Stimulated activated naive B cell treated with anti-CD40 and anti-IgM and Interleukin-4, amounts not matched to agents 10 μg/mL and 1 μg/mL and 100 μg/mL, for 72 hours (primary cell): ENCODE data around the gene CATSPER3.

Source experiments
- ATAC-seq, 2 donors: fragments of 150-1000 bp; cut with Tn5 transposase; replicated peaks; 2 replicates each; pipeline ENCODE4 v1.10.0; 2021; ENCODE audit warnings: moderate library complexity in 1 of 2
- DNase-seq: peaks from one replicate; pipeline ENCODE4 v3.0.0; 2021
- H3K27ac Mint-ChIP-seq: one replicate; pipeline ENCODE4 v1.8.0; 2022; ENCODE audit warnings: mild to moderate bottlenecking, mixed read lengths
- H3K27me3 Mint-ChIP-seq, 2 donors: one replicate each; pipeline ENCODE4 v1.8.0; 2022; ENCODE audit warnings: mixed read lengths in 2 of 2
- H3K36me3 Mint-ChIP-seq, 2 donors: one replicate each; pipeline ENCODE4 v1.8.0; 2022; ENCODE audit warnings: mixed read lengths in 2 of 2, mild to moderate bottlenecking in 1 of 2
- H3K4me1 Mint-ChIP-seq, 2 donors: one replicate each; pipeline ENCODE4 v1.8.0; 2022; ENCODE audit warnings: mixed read lengths in 2 of 2, mild to moderate bottlenecking in 1 of 2
- H3K4me3 Mint-ChIP-seq, 2 donors: one replicate each; pipeline ENCODE4 v1.8.0; 2022; ENCODE audit warnings: mild to moderate bottlenecking in 2 of 2, mixed read lengths in 2 of 2, moderate library complexity in 1 of 2
- H3K9me3 Mint-ChIP-seq, 2 donors: one replicate each; pipeline ENCODE4 v1.8.0; 2022; ENCODE audit warnings: mixed read lengths in 2 of 2, mild to moderate bottlenecking in 1 of 2

CATSPER3 gene

DNA sequence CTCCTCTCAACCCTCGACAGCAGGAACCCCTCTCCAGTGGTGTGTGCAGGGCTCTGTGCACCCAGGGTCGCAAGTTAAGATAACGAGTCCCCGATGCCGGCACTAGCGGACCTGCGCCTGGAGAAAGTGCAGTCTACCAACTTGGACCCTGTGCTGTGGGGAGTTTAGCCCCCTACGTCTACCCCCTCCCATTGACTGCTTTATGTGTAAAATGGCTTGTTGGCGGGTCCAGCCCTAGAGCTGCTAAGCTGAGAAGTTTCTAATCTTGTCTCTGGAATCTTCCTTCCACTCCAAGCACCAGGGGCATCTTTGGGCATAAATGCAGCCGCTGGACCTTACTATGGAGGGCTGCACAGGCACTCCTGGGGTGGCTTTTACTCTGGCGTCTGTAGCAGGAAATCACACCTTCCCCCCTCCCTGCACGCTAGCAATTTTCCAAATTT, 73.5 kb downstream of the CATSPER3 start:
- Mint-ChIP-seq H3K27ac (peak overlapping the region; percentile 70), H3K4me3 (peak overlapping the region; percentile 32 to 77), H3K36me3 (no peaks in the 10 kb centered on the region), H3K4me1 (peaks cover 19 to 36% of the 10 kb centered on the region in 2 donors), H3K27me3 (peaks cover 76 to 91% of the 10 kb centered on the region in 2 donors), H3K9me3 (no peaks in the 10 kb centered on the region)
- DNase-seq (no peak), ATAC-seq (no peak)

DNA sequence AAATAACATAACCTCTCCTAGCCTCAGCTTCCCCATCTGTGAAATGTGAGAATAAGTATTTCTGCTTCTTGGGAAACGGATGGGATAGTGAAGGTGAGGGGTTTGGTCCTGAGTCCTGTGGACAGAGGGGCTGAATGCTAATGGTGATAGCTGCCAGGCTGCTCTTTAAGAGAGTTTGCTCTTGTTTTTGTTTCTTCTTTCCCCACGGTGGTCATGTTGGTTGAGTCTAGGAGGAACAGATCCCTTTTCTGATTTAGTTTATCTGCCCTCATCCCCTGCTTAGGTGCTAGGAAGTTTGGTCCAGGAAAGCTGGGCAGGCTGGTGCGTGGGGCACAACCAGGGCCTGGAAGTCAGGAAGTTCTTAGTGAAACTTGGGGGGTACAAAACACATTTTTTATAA, 74.0 kb downstream of the CATSPER3 start:
- no peak for DNase-seq
- Mint-ChIP-seq H3K4me1 (peaks cover 17 to 36% of the 10 kb centered on the region in 2 donors), H3K27me3 (peaks cover 75 to 91% of the 10 kb centered on the region in 2 donors), H3K36me3 (no peaks in the 10 kb centered on the region), H3K9me3 (no peaks in the 10 kb centered on the region), H3K27ac (peak overlapping the region; percentile 70), H3K4me3 (no peak overlapping the region)
- ATAC-seq = no peak

DNA sequence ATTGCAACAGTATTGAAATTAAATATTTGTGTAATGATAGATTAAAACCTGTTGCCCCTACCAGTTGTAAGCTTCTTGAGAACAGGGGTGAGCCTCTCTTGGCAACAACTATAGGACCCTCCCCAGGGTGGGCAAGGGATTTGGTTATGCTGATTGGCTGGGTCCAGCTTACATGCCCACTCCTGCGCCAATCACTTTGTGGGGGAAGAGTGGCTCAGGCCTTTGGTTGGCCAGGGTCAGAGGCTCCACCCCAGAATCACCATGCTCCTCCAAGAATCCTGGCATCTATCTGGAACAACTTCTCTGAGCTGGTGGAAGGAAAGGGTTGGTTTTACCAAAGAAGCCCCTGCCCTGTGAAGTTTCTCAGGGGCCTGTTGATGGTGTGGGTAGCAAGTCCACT, 74.9 kb downstream of the CATSPER3 start:
- Mint-ChIP-seq H3K27ac (no peak overlapping the region), H3K27me3 (peaks cover 75 to 91% of the 10 kb centered on the region in 2 donors)

DNA sequence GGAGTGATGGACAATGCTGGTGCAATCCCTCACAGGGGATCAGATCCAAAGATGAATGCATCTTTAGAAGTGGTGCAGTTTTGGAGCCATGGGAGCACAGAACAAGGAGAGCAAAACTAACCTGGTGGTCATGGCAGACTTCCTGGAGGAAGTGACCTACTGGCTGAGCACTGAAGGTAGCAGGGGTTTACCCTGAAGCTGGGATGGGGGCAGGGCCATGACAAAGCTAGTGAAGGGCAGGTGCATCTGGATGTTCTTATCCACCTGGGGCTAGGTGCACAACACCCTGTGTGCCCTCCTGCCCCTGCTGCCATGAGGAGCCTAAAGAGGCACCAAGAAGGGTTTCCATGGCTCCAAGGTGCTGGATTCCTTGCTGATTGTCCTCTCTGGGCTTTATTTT, 77.8 kb downstream of the CATSPER3 start:
- ATAC-seq = no peak
- no peak overlapping the region for H3K4me3 Mint-ChIP-seq
- H3K27ac Mint-ChIP-seq = no peak overlapping the region
- no peak for DNase-seq
- H3K4me1 Mint-ChIP-seq = peaks cover 19 to 34% of the 10 kb centered on the region in 2 donors
- peaks cover 79 to 99% of the 10 kb centered on the region in 2 donors for H3K27me3 Mint-ChIP-seq
- no peaks in the 10 kb centered on the region for H3K9me3 Mint-ChIP-seq
- H3K36me3 Mint-ChIP-seq = peaks cover 0 to 1% of the 10 kb centered on the region in 2 donors

More for the DNA sequence above, 74.9 kb downstream of the CATSPER3 start:
- no peaks in the 10 kb centered on the region for H3K9me3 Mint-ChIP-seq
- H3K36me3 Mint-ChIP-seq = no peaks in the 10 kb centered on the region
- no peak overlapping the region for H3K4me3 Mint-ChIP-seq
- ATAC-seq (no peak), DNase-seq (no peak)
- peaks cover 17 to 36% of the 10 kb centered on the region in 2 donors for H3K4me1 Mint-ChIP-seq

DNA sequence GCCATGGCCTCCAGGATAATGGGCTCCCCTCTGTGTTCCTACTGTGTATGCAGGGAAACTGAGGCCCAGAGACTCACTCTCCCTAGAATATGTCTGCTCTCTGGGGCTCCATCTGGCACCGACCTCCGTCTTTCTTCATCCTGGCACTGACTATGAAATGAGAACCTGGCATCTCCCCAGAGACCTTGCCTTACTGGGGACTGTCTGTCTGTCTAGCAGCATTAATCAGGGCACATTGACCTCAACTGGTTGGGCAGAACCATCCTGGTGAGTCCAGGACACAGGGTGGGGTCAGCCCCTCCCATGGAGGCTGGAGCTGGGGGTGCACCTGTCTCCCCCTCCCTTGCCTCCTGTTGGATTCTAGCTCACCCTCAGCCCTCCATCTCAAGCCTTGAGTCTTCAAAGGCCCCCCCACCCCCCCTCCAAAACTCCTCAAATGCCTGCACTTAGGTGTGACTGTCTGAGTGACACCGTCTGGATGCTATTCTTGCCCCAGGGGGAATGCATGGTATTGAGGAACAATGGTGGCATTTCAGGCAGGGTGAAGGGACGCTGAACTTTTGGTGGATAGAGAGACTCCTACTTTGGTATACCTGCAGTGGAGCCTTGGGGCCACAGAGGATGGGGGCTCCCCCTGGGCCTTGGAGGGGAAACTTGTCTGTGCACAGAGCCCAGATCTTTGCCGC, 79.1 kb downstream of the CATSPER3 start:
- no peak for ATAC-seq
- peaks cover 0 to 1% of the 10 kb centered on the region in 2 donors for H3K36me3 Mint-ChIP-seq
- peaks cover 78 to 98% of the 10 kb centered on the region in 2 donors for H3K27me3 Mint-ChIP-seq
- H3K4me3 Mint-ChIP-seq = no peak overlapping the region
- H3K27ac Mint-ChIP-seq = no peak overlapping the region
- no peak for DNase-seq
- peaks cover 25 to 38% of the 10 kb centered on the region in 2 donors for H3K4me1 Mint-ChIP-seq
- no peaks in the 10 kb centered on the region for H3K9me3 Mint-ChIP-seq

DNA sequence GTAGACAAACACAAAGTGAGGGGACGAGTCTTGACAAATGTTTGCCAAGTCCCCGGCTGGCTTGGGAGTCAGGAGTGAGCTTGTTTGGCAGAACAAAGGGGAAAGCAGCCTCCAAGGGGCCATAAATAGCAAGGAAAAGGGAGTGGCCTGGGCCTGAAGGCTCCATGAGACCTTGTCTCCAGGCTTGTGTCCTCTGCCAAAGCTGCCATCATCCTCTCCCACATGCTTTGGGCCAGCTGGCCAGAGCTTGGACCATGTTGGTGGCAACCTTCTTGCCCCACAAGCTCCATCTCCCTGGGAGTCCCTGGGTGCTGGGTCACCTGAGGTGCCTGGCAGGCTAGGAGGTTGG, 79.6 kb downstream of the CATSPER3 start:
- Mint-ChIP-seq H3K27ac (no peak overlapping the region), H3K4me3 (no peak overlapping the region), H3K4me1 (peaks cover 30 to 43% of the 10 kb centered on the region in 2 donors), H3K9me3 (no peaks in the 10 kb centered on the region), H3K36me3 (peaks cover 0 to 1% of the 10 kb centered on the region in 2 donors), H3K27me3 (peaks cover 79 to 98% of the 10 kb centered on the region in 2 donors)
- ATAC-seq (no peak), DNase-seq (no peak)

DNA sequence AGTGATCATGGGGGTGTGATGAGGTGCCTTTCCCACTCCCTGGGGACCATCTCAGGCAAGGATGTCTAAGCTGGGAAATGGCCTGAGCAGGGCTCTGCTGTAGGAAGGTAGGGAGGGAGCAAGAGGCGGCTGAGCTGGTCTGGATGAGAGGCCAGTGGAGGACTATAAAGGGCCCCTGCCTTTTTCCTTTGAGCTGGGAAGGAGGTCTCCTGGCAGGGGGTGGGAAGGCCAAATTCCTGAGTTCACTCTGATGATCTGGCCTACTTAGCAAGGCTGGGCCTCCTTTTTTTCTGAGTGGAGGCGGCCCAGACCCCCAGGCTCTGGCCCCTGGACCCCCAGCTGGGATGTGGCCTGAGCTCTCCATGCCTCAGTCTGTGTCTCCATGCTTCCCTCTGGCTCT, 80.6 kb downstream of the CATSPER3 start:
- ATAC-seq (no peak), DNase-seq (no peak)
- H3K27me3 Mint-ChIP-seq = peaks cover 77 to 96% of the 10 kb centered on the region in 2 donors
- H3K4me3 Mint-ChIP-seq = no peak overlapping the region
- H3K36me3 Mint-ChIP-seq = peaks cover 0 to 1% of the 10 kb centered on the region in 2 donors
- no peaks in the 10 kb centered on the region for H3K9me3 Mint-ChIP-seq
- peaks cover 40 to 53% of the 10 kb centered on the region in 2 donors for H3K4me1 Mint-ChIP-seq
- no peak overlapping the region for H3K27ac Mint-ChIP-seq

DNA sequence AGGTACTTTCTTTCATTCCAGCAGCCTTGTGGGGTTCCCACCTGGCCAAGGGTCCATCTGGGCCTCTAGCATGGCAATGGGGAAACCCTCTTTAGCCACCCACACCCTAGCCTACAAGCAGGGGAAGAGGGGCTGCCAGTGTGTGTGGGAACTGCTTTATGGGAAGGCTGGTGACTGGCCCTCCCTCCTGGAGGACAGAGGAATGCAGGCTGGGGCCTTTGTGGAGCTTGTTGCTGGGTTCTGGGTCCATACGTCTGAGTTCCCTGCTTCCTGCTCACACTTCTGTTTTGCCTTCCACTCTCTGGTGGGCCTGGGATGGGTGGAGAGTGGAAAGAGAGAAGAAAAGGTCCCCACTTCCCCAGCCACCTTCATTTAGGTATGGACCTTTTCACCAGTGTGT, 81.2 kb downstream of the CATSPER3 start:
- peaks cover 47 to 59% of the 10 kb centered on the region in 2 donors for H3K4me1 Mint-ChIP-seq
- no peak overlapping the region for H3K27ac Mint-ChIP-seq
- H3K36me3 Mint-ChIP-seq = peaks cover 0 to 1% of the 10 kb centered on the region in 2 donors

DNA sequence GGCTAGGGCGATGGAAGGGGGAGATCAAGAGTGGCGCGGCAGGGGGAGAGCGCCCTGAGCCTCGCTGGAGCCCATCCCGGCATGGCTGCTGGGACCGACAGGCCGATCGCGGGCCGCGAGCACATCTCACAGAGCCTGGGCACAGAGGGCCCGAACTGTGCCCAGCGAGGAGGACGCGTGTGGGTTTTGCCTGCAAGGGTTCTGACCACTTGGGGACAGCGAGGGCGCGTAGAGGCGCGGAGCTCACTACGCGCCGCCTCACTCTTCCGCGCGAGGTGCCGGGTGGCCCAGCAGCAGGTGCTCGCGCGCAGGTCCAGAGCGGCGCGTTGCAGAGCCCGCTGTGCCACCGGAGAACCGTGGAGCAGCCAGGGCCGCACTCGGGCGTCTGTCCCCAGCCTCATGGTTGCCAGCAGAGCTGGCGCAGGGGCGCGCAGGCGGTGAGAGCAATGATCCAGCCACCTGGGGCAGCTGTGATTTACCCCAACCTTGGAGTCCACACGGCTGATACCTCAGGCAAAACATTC, 82.6 kb downstream of the CATSPER3 start:
- H3K4me1 Mint-ChIP-seq = peaks cover 52 to 64% of the 10 kb centered on the region in 2 donors
- peaks cover 0 to 1% of the 10 kb centered on the region in 2 donors for H3K36me3 Mint-ChIP-seq
- peaks cover 60 to 76% of the 10 kb centered on the region in 2 donors for H3K27me3 Mint-ChIP-seq
- ATAC-seq = peak in 1 of 2 donors; percentile 28
- no peak for DNase-seq
- H3K27ac Mint-ChIP-seq = no peak overlapping the region
- peak overlapping the region; percentile 41 to 73 for H3K4me3 Mint-ChIP-seq
- no peaks in the 10 kb centered on the region for H3K9me3 Mint-ChIP-seq

More for the DNA sequence above, 81.2 kb downstream of the CATSPER3 start:
- Mint-ChIP-seq H3K4me3 (no peak overlapping the region), H3K9me3 (no peaks in the 10 kb centered on the region), H3K27me3 (peaks cover 70 to 89% of the 10 kb centered on the region in 2 donors)
- ATAC-seq = no peak
- DNase-seq = no peak

DNA sequence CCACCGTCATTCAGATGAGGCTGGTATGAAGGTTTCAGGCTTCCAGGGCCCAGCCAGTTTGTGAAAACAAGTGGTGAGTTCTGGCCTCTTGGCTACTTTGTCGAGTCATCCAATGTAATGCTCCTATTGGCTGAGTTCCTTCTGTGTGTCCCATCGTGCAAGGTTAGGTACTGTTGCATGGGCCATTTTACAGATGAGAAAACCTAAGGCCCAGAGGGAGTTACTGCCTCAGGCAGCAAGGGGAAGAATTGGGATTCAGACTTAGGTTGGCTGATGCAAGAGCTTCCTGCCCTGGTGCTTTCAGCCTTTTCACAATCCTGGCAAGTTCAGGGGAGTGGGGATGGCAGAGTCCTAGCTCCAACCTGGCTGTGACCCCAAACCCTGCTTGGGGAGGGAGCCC, 83.7 kb downstream of the CATSPER3 start:
- ATAC-seq (no peak), DNase-seq (no peak)
- Mint-ChIP-seq H3K4me1 (peaks cover 49 to 55% of the 10 kb centered on the region in 2 donors), H3K27me3 (peaks cover 56 to 65% of the 10 kb centered on the region in 2 donors), H3K36me3 (peaks cover 0 to 1% of the 10 kb centered on the region in 2 donors), H3K27ac (no peak overlapping the region), H3K4me3 (no peak overlapping the region), H3K9me3 (no peaks in the 10 kb centered on the region)

DNA sequence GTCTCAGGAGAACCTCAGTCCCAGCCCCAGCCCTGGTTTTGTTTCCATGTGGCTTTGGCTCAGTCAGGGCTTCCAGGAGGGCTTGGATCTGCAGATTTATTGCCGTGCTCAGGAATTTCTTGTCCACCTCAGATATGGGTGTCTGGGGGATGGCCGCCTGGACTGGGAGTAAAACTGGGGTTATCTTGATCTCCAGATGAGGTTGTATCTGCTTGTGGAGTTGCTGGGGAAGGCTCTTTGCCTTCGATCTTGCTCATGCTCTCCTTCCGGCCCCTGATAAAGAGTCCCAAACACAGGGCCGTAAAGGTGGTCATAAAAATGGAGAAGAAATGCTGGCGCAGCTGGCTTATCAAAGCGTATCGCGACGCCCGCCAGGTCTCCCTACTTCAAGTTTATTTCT, 84.2 kb downstream of the CATSPER3 start:
- H3K4me1 Mint-ChIP-seq = peaks cover 49 to 55% of the 10 kb centered on the region in 2 donors
- no peaks in the 10 kb centered on the region for H3K9me3 Mint-ChIP-seq
- no peak overlapping the region for H3K27ac Mint-ChIP-seq
- peaks cover 52 to 61% of the 10 kb centered on the region in 2 donors for H3K27me3 Mint-ChIP-seq
- no peak for ATAC-seq
- peaks cover 0 to 1% of the 10 kb centered on the region in 2 donors for H3K36me3 Mint-ChIP-seq
- no peak overlapping the region for H3K4me3 Mint-ChIP-seq
- no peak for DNase-seq

DNA sequence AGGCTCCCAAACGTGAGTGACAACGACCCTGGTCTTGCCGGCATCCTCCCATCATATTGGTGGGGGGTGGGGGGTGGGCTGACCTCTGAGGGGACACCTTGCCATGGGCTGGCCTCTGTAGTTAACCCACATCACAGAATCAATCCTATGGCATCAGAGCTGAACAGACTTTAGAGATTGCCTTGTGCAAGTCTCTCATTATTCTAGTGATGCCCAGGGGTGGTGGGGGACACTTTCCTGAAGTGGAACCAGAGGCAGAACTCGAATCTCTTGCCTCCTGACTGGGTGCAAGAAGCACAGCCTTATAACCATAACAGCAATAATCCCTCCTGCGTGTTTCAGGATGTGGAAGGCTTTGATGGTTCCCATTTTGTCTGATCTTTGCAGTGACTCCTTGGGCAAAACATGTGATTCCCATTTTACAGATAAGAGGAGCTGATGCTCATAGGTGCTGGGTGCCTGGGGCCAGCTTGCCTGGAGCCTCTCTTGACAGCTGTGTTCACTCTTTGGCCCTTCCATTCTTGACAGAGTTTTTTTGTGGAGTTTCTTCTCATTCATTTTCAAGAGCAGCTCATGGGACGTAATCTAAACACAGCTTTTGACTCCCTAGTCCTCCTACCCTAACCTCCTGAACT, 84.9 kb downstream of the CATSPER3 start:
- no peaks in the 10 kb centered on the region for H3K9me3 Mint-ChIP-seq
- peaks cover 49 to 55% of the 10 kb centered on the region in 2 donors for H3K4me1 Mint-ChIP-seq
- peak overlapping the region; percentile 81 for H3K27ac Mint-ChIP-seq
- H3K36me3 Mint-ChIP-seq = peaks cover 0 to 1% of the 10 kb centered on the region in 2 donors
- ATAC-seq (peak in 1 of 2 donors; percentile 6), DNase-seq (no peak)
- peaks cover 45 to 53% of the 10 kb centered on the region in 2 donors for H3K27me3 Mint-ChIP-seq
- peak overlapping the region in 1 of 2 donors; percentile 42 for H3K4me3 Mint-ChIP-seq

DNA sequence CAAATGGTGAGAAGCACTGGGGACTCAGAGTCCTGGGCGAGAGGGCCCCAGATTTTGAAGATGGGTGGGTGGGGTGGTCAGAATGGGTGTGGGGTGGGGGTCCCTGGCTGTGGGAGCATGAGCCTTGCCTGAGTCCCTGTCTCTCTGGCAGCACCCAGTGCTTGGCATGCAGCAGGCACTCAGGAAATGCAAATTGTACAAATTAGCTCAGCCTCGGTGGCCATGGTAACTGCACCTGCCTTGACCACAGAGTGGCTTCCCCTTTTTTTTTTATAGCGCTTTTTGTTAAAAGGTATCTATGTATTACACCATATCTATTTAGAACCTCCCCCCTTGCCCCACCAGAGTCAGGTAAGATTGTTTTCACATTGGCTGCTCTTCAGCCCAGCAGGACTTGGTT, 85.6 kb downstream of the CATSPER3 start:
- ATAC-seq (peak; percentile 96 to 97), DNase-seq (peak; percentile 61)
- Mint-ChIP-seq H3K27ac (peak overlapping the region; percentile 81), H3K36me3 (no peaks in the 10 kb centered on the region), H3K9me3 (no peaks in the 10 kb centered on the region), H3K4me1 (peaks cover 49 to 55% of the 10 kb centered on the region in 2 donors), H3K27me3 (peaks cover 45 to 52% of the 10 kb centered on the region in 2 donors), H3K4me3 (no peak overlapping the region)

DNA sequence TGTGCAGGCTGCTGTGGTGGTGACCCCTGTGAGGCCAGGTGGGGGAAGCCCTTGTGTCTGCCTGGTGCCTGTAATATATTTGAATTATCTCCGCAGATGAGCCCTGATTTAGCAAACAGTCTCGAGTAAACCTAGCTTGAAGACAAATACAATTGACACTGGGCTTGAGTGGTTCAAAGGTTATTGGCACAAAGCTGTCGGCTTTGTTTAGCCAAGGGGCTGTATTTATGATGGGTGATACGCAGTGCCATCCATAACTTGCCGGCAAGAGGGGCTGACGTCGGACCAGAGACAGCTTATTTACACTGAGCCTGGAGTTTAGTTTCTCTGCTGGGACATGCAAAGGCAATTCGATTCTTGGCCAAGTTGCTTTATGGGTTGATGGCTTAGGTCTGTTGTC, 86.3 kb downstream of the CATSPER3 start:
- DNase-seq = no peak
- no peak overlapping the region for H3K27ac Mint-ChIP-seq
- ATAC-seq = no peak
- H3K4me1 Mint-ChIP-seq = peaks cover 48 to 54% of the 10 kb centered on the region in 2 donors
- H3K27me3 Mint-ChIP-seq = peaks cover 47 to 52% of the 10 kb centered on the region in 2 donors
- no peaks in the 10 kb centered on the region for H3K9me3 Mint-ChIP-seq
- no peaks in the 10 kb centered on the region for H3K36me3 Mint-ChIP-seq
- no peak overlapping the region for H3K4me3 Mint-ChIP-seq
